GM23338 (cell line): ENCODE results near the gene PLCG2. TPM values are rescaled to one million over a fixed set of nuclear protein-coding genes. Genes with fewer than 3 reads are reported as not detected.

ENCODE experiments used
- ATAC-seq: fragments of 200-7000 bp; cut with Tn5 transposase; 3 replicates; pipeline ENCODE4 v1.9.1; 2020
- DNase-seq: peaks from one replicate; pipeline ENCODE4 v3.0.0-alpha.2; 2015; ENCODE audit warnings: low spot score
- H2AFZ ChIP-seq: fragments of 200-600 bp; sonication (generic); 2 replicates; pipeline ENCODE4 v1.8.0; 2016; ENCODE audit warnings: antibody characterized with exemption, mild to moderate bottlenecking, moderate library complexity
- H3F3A ChIP-seq: fragments of 200-600 bp; sonication (generic); replicated peaks from 2 replicates; pipeline ENCODE4 v1.8.0; 2017; ENCODE audit warnings: antibody characterized with exemption, mixed run types, low read depth
- H3K27ac ChIP-seq: fragments of 200-600 bp; sonication (generic); 2 replicates; pipeline ENCODE4 v1.6.1; 2016; ENCODE audit warnings: low read depth
- H3K27me3 ChIP-seq: fragments of 200-600 bp; sonication (generic); 2 replicates; pipeline ENCODE4 v1.8.0; 2016; ENCODE audit warnings: mild to moderate bottlenecking, mixed run types, moderate library complexity; ENCODE audit not compliant: insufficient read depth
- H3K36me3 ChIP-seq: fragments of 200-600 bp; sonication (generic); 2 replicates; pipeline ENCODE4 v1.8.0; 2016; ENCODE audit warnings: mild to moderate bottlenecking; ENCODE audit not compliant: insufficient read depth
- H3K4me1 ChIP-seq: fragments of 200-600 bp; sonication (generic); 2 replicates; pipeline ENCODE4 v1.8.0; 2016; ENCODE audit warnings: mild to moderate bottlenecking, moderate library complexity; ENCODE audit not compliant: insufficient read depth
- H3K4me2 ChIP-seq: fragments of 200-600 bp; sonication (generic); 2 replicates; pipeline ENCODE4 v1.7.1; 2017; ENCODE audit warnings: mixed run types
- H3K4me3 ChIP-seq: fragments of 200-600 bp; sonication (generic); 2 replicates; pipeline ENCODE4 v1.6.1; 2016; ENCODE audit warnings: mixed run types
- H3K79me2 ChIP-seq: fragments of 200-600 bp; sonication (generic); replicated peaks from 2 replicates; pipeline ENCODE4 v1.8.0; 2017; ENCODE audit warnings: mild to moderate bottlenecking; ENCODE audit not compliant: insufficient read depth
- H3K9me2 ChIP-seq: fragments of 200-600 bp; sonication (generic); 2 replicates; pipeline ENCODE4 v1.8.0; 2017; ENCODE audit not compliant: insufficient read depth
- H4K20me1 ChIP-seq: fragments of 200-600 bp; sonication (generic); replicated peaks from 2 replicates; pipeline ENCODE4 v1.8.0; 2017; ENCODE audit warnings: mild to moderate bottlenecking; ENCODE audit not compliant: insufficient read depth
- H3K27ac Mint-ChIP-seq: 2 replicates; pipeline ENCODE4 v1.8.0; 2020; ENCODE audit warnings: inconsistent platforms, mild to moderate bottlenecking, moderate library complexity, mixed read lengths
- H3K27me3 Mint-ChIP-seq: 3 replicates; pipeline ENCODE4 v1.8.0; 2022; ENCODE audit warnings: low read depth, mild to moderate bottlenecking, moderate library complexity, mixed read lengths, inconsistent platforms; ENCODE audit not compliant: insufficient read depth, poor library complexity
- H3K36me3 Mint-ChIP-seq: 3 replicates; pipeline ENCODE4 v1.8.0; 2021; ENCODE audit warnings: low read depth, mild to moderate bottlenecking, inconsistent platforms, moderate library complexity, mixed read lengths
- H3K4me1 Mint-ChIP-seq: 3 replicates; pipeline ENCODE4 v1.8.0; 2020; ENCODE audit warnings: mild to moderate bottlenecking, inconsistent platforms, mixed read lengths
- H3K4me3 Mint-ChIP-seq: 3 replicates; pipeline ENCODE4 v1.8.0; 2021; ENCODE audit warnings: moderate library complexity, mild to moderate bottlenecking, inconsistent platforms, mixed read lengths
- H3K9me3 Mint-ChIP-seq: 3 replicates; pipeline ENCODE4 v1.8.0; 2020; ENCODE audit warnings: moderate library complexity, mild to moderate bottlenecking, inconsistent platforms, mixed read lengths
- CREB1 ChIP-seq: fragments of 250-450 bp; sonication (Bioruptor Pico); IDR thresholded peaks from 2 replicates; pipeline ENCODE4 v1.5.0; 2020; ENCODE audit warnings: low read depth, mild to moderate bottlenecking, moderate library complexity
- CTCF ChIP-seq, 2 experiments: fragments of 200-600 bp in 1 of 2; sonication (generic) in 1 of 2; conservative IDR thresholded peaks; 2 replicates each; pipeline versions ENCODE4 v1.5.1 to v1.6.1; 2016 to 2017; ENCODE audit warnings: antibody characterized with exemption in 2 of 2, low read depth in 2 of 2, mild to moderate bottlenecking in 2 of 2, moderate library complexity in 1 of 2
- ETS1 ChIP-seq: IDR thresholded peaks from 2 replicates; pipeline ENCODE4 v1.6.1; 2016; ENCODE audit warnings: antibody characterized with exemption
- EZH2 ChIP-seq: fragments of 200-600 bp; sonication (generic); IDR thresholded peaks from one replicate; pipeline ENCODE4 v1.8.0; 2017; ENCODE audit warnings: antibody characterized with exemption, mild to moderate bottlenecking, low read depth; ENCODE audit not compliant: unreplicated experiment
- EZH2phosphoT487 ChIP-seq: fragments of 200-600 bp; sonication (generic); IDR thresholded peaks from one replicate; pipeline ENCODE4 v1.8.1; 2018; ENCODE audit warnings: antibody characterized with exemption; ENCODE audit not compliant: unreplicated experiment
- JUNB ChIP-seq: IDR thresholded peaks from one replicate; pipeline ENCODE4 v1.6.1; 2016; ENCODE audit warnings: antibody characterized with exemption; ENCODE audit not compliant: unreplicated experiment
- NANOG ChIP-seq: IDR thresholded peaks from 2 replicates; pipeline ENCODE4 v1.6.1; 2016; ENCODE audit warnings: antibody characterized with exemption, borderline replicate concordance
- POLR2AphosphoS5 ChIP-seq: IDR thresholded peaks from 2 replicates; pipeline ENCODE4 v1.6.1; 2016; ENCODE audit warnings: antibody characterized with exemption, low read depth
- REST ChIP-seq: IDR thresholded peaks from one replicate; pipeline ENCODE4 v1.6.1; 2018; ENCODE audit warnings: antibody characterized with exemption; ENCODE audit not compliant: unreplicated experiment
- STAT1 ChIP-seq: IDR thresholded peaks from one replicate; pipeline ENCODE4 v1.6.1; 2016; ENCODE audit warnings: antibody characterized with exemption; ENCODE audit not compliant: unreplicated experiment
- ZNF114 ChIP-seq: fragments of 250-450 bp; sonication (Bioruptor Pico); IDR thresholded peaks from 2 replicates; pipeline ENCODE4 v1.5.0; 2020; ENCODE audit warnings: mild to moderate bottlenecking, moderate library complexity
- ZNF331 ChIP-seq: fragments of 250-450 bp; sonication (Bioruptor Pico); IDR thresholded peaks from 2 replicates; pipeline ENCODE4 v1.5.0; 2020; ENCODE audit warnings: low read depth, mild to moderate bottlenecking, moderate library complexity
- ZNF462 ChIP-seq: fragments of 250-450 bp; sonication (Bioruptor Pico); IDR thresholded peaks from 2 replicates; pipeline ENCODE4 v1.5.0; 2020; ENCODE audit warnings: mild to moderate bottlenecking, moderate library complexity
- polyA plus RNA-seq: library from polyadenylated mRNA; unstranded; fragments of >200 nt; fragmentation: Nextera tagmentation; extraction: Ambion mirVana; gene quantifications from 2 replicates; pipeline ENCODE4 v1.2.1, GENCODE V29; 2016
- total RNA-seq: library from RNA; depleted of rRNA; stranded (reverse); fragments of >200 nt; shearing (Covaris generic); gene quantifications from 2 replicates; pipeline ENCODE4 v1.2.3, GENCODE V29; 2014

PLCG2 gene
- total and polyA plus RNA-seq, 2 experiments from 2014 or later = 2.4 to 5.9 TPM

GRCh38 chr16:81836279-81837054 lies 57.4 kb downstream of the PLCG2 start:
- Histone ChIP-seq H3F3A (no peaks in the 10 kb centered on the region), H3K36me3 (no peaks in the 10 kb centered on the region), H3K79me2 (no peaks in the 10 kb centered on the region), H3K4me2 (no peak overlapping the region), H3K4me3 (no peak overlapping the region), H2AFZ (no peak overlapping the region), H4K20me1 (no peaks in the 10 kb centered on the region), H3K4me1 (peaks cover 9% of the 10 kb centered on the region; the same call in 1 of the 2 replicates), H3K27ac (no peak overlapping the region), H3K27me3 (no peaks in the 10 kb centered on the region), H3K9me2 (no peaks in the 10 kb centered on the region)
- peaks cover 11% of the 10 kb centered on the region for H3K27me3 Mint-ChIP-seq
- DNase-seq (no peak), ATAC-seq (no peak)
- peaks cover 17% of the 10 kb centered on the region for H3K4me1 Mint-ChIP-seq
- H3K9me3 Mint-ChIP-seq = no peaks in the 10 kb centered on the region
- no peaks in the 10 kb centered on the region for H3K36me3 Mint-ChIP-seq
- H3K4me3 Mint-ChIP-seq = no peak overlapping the region
- no peak overlapping the region for H3K27ac Mint-ChIP-seq
- TF ChIP-seq ETS1 = no peak
- TF ChIP-seq ZNF331 (CRISPR knock-in tag) = no peak
- no peak for TF ChIP-seq POLR2AphosphoS5
- TF ChIP-seq STAT1 = no peak
- TF ChIP-seq EZH2phosphoT487 = no peak
- TF ChIP-seq NANOG = no peak
- no peak for TF ChIP-seq EZH2
- TF ChIP-seq CREB1 = no peak
- no peak for TF ChIP-seq JUNB
- TF ChIP-seq REST = no peak
- TF ChIP-seq ZNF462 (CRISPR knock-in tag) = no peak
- TF ChIP-seq CTCF (conservative IDR thresholded peaks at IDR 0.05; ENCODE audit: low read depth in 2 of 2) = no peak
- TF ChIP-seq ZNF114 = no peak
